Astrocyte (in vitro differentiated cells and primary cell): ENCODE measurements around the gene MYH7B. TPM values are rescaled to one million over a fixed set of nuclear protein-coding genes. Genes with fewer than 3 reads are reported as not detected.

Experiments
- DNase-seq: peaks from one replicate; pipeline ENCODE4 v3.0.0-alpha.2; 2010; ENCODE audit warnings: low read depth
- FAIRE-seq: peaks from 2 replicates; lab custom pipeline; 2011; peaks lifted over from hg19 to GRCh38; lab: Jason Lieb, UNC
- H2AFZ ChIP-seq: 2 replicates; pipeline ENCODE4 v1.6.0; 2012; ENCODE audit warnings: low read depth, low read length, inconsistent platforms
- H3K27ac ChIP-seq: 2 replicates; pipeline ENCODE4 v1.5.1; 2011; ENCODE audit warnings: low read depth, low read length, inconsistent platforms
- H3K27me3 ChIP-seq: 2 replicates; pipeline ENCODE4 v1.6.0; 2011; ENCODE audit warnings: low read length, inconsistent platforms; ENCODE audit not compliant: insufficient read depth
- H3K36me3 ChIP-seq: 2 replicates; pipeline ENCODE4 v1.5.1; 2011; ENCODE audit warnings: low read length, inconsistent platforms; ENCODE audit not compliant: insufficient read depth
- H3K4me1 ChIP-seq: 2 replicates; pipeline ENCODE4 v1.5.1; 2011; ENCODE audit warnings: low read length, inconsistent platforms; ENCODE audit not compliant: insufficient read depth
- H3K4me2 ChIP-seq: 2 replicates; pipeline ENCODE4 v1.6.0; 2012; ENCODE audit warnings: low read length, inconsistent platforms
- H3K4me3 ChIP-seq: 2 replicates; pipeline ENCODE4 v1.5.1; 2011; ENCODE audit warnings: low read depth, mild to moderate bottlenecking, low read length, inconsistent platforms; ENCODE audit not compliant: insufficient read depth
- H3K79me2 ChIP-seq: 2 replicates; pipeline ENCODE4 v1.6.0; 2012; ENCODE audit warnings: mild to moderate bottlenecking, low read length, inconsistent platforms; ENCODE audit not compliant: insufficient read depth
- H3K9ac ChIP-seq: 2 replicates; pipeline ENCODE4 v1.6.0; 2012; ENCODE audit warnings: mild to moderate bottlenecking, low read length, inconsistent platforms
- H3K9me3 ChIP-seq: 2 replicates; pipeline ENCODE4 v1.5.1; 2012; ENCODE audit warnings: low read depth, mild to moderate bottlenecking, low read length, inconsistent platforms; ENCODE audit not compliant: insufficient read depth
- H4K20me1 ChIP-seq: 2 replicates; pipeline ENCODE4 v1.6.0; 2012; ENCODE audit warnings: low read length, inconsistent platforms; ENCODE audit not compliant: insufficient read depth
- H3K27ac Mint-ChIP-seq: one replicate; pipeline ENCODE4 v1.8.0; 2021; ENCODE audit warnings: mild to moderate bottlenecking, mixed read lengths; ENCODE audit not compliant: unreplicated experiment
- H3K27me3 Mint-ChIP-seq: one replicate; pipeline ENCODE4 v1.8.0; 2021; ENCODE audit warnings: low read depth, mixed read lengths; ENCODE audit not compliant: unreplicated experiment
- H3K36me3 Mint-ChIP-seq: one replicate; pipeline ENCODE4 v1.8.0; 2021; ENCODE audit warnings: low read depth, mixed read lengths; ENCODE audit not compliant: unreplicated experiment
- H3K4me1 Mint-ChIP-seq: one replicate; pipeline ENCODE4 v1.8.0; 2021; ENCODE audit warnings: low read depth, mixed read lengths; ENCODE audit not compliant: unreplicated experiment
- H3K4me3 Mint-ChIP-seq: one replicate; pipeline ENCODE4 v1.8.0; 2021; ENCODE audit warnings: mild to moderate bottlenecking, moderate library complexity, mixed read lengths; ENCODE audit not compliant: unreplicated experiment
- H3K9me3 Mint-ChIP-seq: one replicate; pipeline ENCODE4 v1.8.0; 2021; ENCODE audit warnings: mild to moderate bottlenecking, mixed read lengths; ENCODE audit not compliant: unreplicated experiment
- EZH2 ChIP-seq: IDR thresholded peaks from 2 replicates; pipeline ENCODE4 v1.6.1; 2012; ENCODE audit warnings: mild to moderate bottlenecking, low read length, inconsistent platforms; ENCODE audit not compliant: insufficient read depth
- total RNA-seq: library from RNA; stranded (reverse); gene quantifications from 2 replicates; pipeline ENCODE4 v1.2.1, GENCODE V29; 2021
- TF ChIP-seq, protein P1 (sequence below): IDR thresholded peaks from 2 replicates; pipeline ENCODE4 v1.5.1; 2011; ENCODE audit warnings: low read depth, mild to moderate bottlenecking, inconsistent platforms, low read length, moderate library complexity; ENCODE audit not compliant: insufficient read depth

Gene MYH7B
- total RNA-seq, 1 donor from 2014 or later = 0.11 TPM

DNA sequence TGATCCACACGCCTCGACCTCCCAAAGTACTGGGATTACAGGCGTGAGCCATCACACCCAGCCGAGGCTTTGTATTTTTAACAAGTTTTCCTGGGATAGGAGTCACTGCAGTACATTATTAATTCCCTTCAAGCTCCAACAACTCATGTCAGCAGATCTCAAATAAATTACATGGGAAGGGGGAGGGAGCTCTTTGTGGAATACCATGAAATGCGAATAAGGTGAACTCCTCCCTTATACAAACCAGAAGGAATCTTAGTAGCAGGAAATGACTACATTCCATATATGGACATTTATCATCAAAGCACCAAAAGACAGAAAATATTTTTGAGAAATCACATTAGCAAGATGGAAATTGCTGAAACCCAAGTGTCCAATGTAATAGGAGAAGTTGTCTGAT is 3.0 kb upstream of the MYH7B start:
- H3K4me1 ChIP-seq = peaks cover 17% of the 10 kb centered on the region
- H3K4me3 Mint-ChIP-seq = peak overlapping the region; percentile 21
- H3K4me1 Mint-ChIP-seq = peaks cover 24% of the 10 kb centered on the region
- no peak for TF ChIP-seq EZH2
- TF ChIP-seq, protein P1, sequence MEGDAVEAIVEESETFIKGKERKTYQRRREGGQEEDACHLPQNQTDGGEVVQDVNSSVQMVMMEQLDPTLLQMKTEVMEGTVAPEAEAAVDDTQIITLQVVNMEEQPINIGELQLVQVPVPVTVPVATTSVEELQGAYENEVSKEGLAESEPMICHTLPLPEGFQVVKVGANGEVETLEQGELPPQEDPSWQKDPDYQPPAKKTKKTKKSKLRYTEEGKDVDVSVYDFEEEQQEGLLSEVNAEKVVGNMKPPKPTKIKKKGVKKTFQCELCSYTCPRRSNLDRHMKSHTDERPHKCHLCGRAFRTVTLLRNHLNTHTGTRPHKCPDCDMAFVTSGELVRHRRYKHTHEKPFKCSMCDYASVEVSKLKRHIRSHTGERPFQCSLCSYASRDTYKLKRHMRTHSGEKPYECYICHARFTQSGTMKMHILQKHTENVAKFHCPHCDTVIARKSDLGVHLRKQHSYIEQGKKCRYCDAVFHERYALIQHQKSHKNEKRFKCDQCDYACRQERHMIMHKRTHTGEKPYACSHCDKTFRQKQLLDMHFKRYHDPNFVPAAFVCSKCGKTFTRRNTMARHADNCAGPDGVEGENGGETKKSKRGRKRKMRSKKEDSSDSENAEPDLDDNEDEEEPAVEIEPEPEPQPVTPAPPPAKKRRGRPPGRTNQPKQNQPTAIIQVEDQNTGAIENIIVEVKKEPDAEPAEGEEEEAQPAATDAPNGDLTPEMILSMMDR = no peak
- H3K27ac ChIP-seq = no peak overlapping the region
- no peak overlapping the region for H3K9ac ChIP-seq
- no peak overlapping the region for H2AFZ ChIP-seq
- H3K9me3 Mint-ChIP-seq = peaks cover 8% of the 10 kb centered on the region
- FAIRE-seq (no peak), DNase-seq (peak; percentile 76)
- no peaks in the 10 kb centered on the region for H3K27me3 ChIP-seq
- H3K36me3 ChIP-seq = peaks cover 6% of the 10 kb centered on the region
- no peak overlapping the region for H3K4me3 ChIP-seq
- peaks cover 9% of the 10 kb centered on the region for H3K36me3 Mint-ChIP-seq
- peak overlapping the region; percentile 4 for H3K4me2 ChIP-seq
- H3K9me3 ChIP-seq = no peaks in the 10 kb centered on the region
- peaks cover 11% of the 10 kb centered on the region for H3K79me2 ChIP-seq
- H4K20me1 ChIP-seq = no peaks in the 10 kb centered on the region
- peak overlapping the region; percentile 72 for H3K27ac Mint-ChIP-seq
- H3K27me3 Mint-ChIP-seq = peaks cover 3% of the 10 kb centered on the region

DNA sequence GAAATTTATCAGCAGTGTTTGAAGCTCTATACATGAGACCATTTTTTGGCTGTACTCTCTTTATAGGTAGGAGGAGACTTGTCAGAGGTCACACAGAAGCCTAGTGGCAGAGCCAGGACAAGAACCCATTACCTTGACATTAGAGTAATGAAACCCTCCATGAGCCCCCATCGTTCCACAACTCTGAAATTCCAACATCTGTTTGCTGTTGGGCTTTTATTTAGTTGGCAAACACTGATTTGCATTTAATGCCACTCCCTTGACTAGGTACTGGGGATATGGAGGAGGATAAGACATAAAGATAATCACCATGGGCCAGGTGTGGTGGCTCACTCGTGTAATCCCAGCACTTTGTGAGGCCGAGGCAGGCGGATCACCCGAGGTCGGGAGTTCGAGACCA is 1.7 kb upstream of the MYH7B start:
- no peak overlapping the region for H3K9ac ChIP-seq
- no peak overlapping the region for H2AFZ ChIP-seq
- Mint-ChIP-seq H3K9me3 (peaks cover 13% of the 10 kb centered on the region), H3K4me3 (no peak overlapping the region), H3K27ac (no peak overlapping the region), H3K36me3 (peaks cover 9% of the 10 kb centered on the region), H3K27me3 (peaks cover 6% of the 10 kb centered on the region), H3K4me1 (peaks cover 24% of the 10 kb centered on the region)
- FAIRE-seq (no peak), DNase-seq (no peak)
- H3K79me2 ChIP-seq = peaks cover 11% of the 10 kb centered on the region
- no peaks in the 10 kb centered on the region for H3K27me3 ChIP-seq
- no peaks in the 10 kb centered on the region for H4K20me1 ChIP-seq
- no peak overlapping the region for H3K4me2 ChIP-seq
- peaks cover 17% of the 10 kb centered on the region for H3K4me1 ChIP-seq
- no peak for TF ChIP-seq EZH2
- TF ChIP-seq, protein P1 = no peak
- H3K9me3 ChIP-seq = no peaks in the 10 kb centered on the region
- H3K27ac ChIP-seq = no peak overlapping the region
- no peak overlapping the region for H3K4me3 ChIP-seq
- H3K36me3 ChIP-seq = peaks cover 4% of the 10 kb centered on the region

DNA sequence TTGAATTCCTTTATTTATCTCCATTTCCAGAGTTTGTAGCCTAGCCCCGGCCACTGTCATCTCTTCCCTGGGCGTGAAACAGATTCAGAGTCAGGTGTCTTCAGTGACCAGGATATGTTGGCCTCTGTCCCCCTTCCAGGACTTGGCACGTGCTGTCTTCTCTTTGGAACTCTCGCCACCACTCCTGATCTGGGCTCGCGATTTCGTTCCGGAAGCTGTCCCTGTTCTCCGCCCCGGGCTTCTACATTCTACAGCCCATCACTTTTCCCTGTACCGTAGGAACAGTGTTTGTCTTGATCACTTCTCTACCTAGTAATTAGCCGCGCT is 801 bp upstream of the MYH7B start:
- no peaks in the 10 kb centered on the region for H4K20me1 ChIP-seq
- Mint-ChIP-seq H3K27ac (peak overlapping the region; percentile 98), H3K27me3 (peaks cover 7% of the 10 kb centered on the region), H3K4me3 (peak overlapping the region; percentile 97), H3K36me3 (peaks cover 8% of the 10 kb centered on the region), H3K9me3 (peaks cover 16% of the 10 kb centered on the region), H3K4me1 (peaks cover 16% of the 10 kb centered on the region)
- peaks cover 3% of the 10 kb centered on the region for H3K36me3 ChIP-seq
- H3K4me3 ChIP-seq = peak overlapping the region; percentile 77
- H2AFZ ChIP-seq = peak overlapping the region; percentile 76
- H3K9ac ChIP-seq = peak overlapping the region; percentile 90
- peak overlapping the region; percentile 88 for H3K27ac ChIP-seq
- H3K4me2 ChIP-seq = peak overlapping the region; percentile 94
- TF ChIP-seq, protein P1 = no peak
- no peak for TF ChIP-seq EZH2
- no peaks in the 10 kb centered on the region for H3K27me3 ChIP-seq
- DNase-seq (peak; percentile 29), FAIRE-seq (no peak)
- no peaks in the 10 kb centered on the region for H3K9me3 ChIP-seq
- peaks cover 11% of the 10 kb centered on the region for H3K79me2 ChIP-seq
- H3K4me1 ChIP-seq = peaks cover 17% of the 10 kb centered on the region
